SK-N-SH (cell line): ENCODE results near the gene LRSAM1. TPM values are rescaled to one million over a fixed set of nuclear protein-coding genes. Genes with fewer than 3 reads are reported as not detected.

Experiments
- CTCF ChIA-PET: fragments of 300-600, 350-600 bp; formaldehyde crosslinking; extraction: SDS; loops from one replicate; lab custom pipeline; 2021; lab: Yijun Ruan, JAX
- POLR2A ChIA-PET: fragments of 350-600 bp; sonication (Branson Sonifier 250); formaldehyde crosslinking; extraction: SDS; loops from one replicate; lab custom pipeline; 2020; ENCODE audit warnings: antibody characterized with exemption, inconsistent platforms; lab: Yijun Ruan, JAX
- DNase-seq: peaks from one replicate; pipeline ENCODE4 v3.0.0; 2012
- H2AFZ ChIP-seq: fragments of 200-600 bp; sonication (generic); 2 replicates; pipeline ENCODE4 v1.8.1; 2016; ENCODE audit warnings: antibody characterized with exemption, mild to moderate bottlenecking, low read depth
- H3F3A ChIP-seq: fragments of 200-600 bp; sonication (generic); replicated peaks from 2 replicates; pipeline ENCODE3; 2016; ENCODE audit warnings: antibody characterized with exemption, mild to moderate bottlenecking; ENCODE audit not compliant: insufficient read depth
- H3K27ac ChIP-seq, 2 experiments: fragments of 200-500 bp in 1 of 2; fragments of 200-600 bp in 1 of 2; sonication (Bioruptor generic) in 1 of 2; sonication (generic), shearing (Covaris generic) in 1 of 2; 2 replicates each; pipeline versions ENCODE4 v1.5.1 to v1.6.1; 2014 to 2016; ENCODE audit warnings: low read depth in 2 of 2, inconsistent platforms in 1 of 2, low read length in 1 of 2, mild to moderate bottlenecking in 1 of 2, mixed read lengths in 1 of 2
- H3K27me3 ChIP-seq: fragments of 200-600 bp; sonication (generic), shearing (Covaris generic); 2 replicates; pipeline ENCODE4 v1.6.1; 2016; ENCODE audit warnings: mixed run types; ENCODE audit not compliant: insufficient read depth
- H3K36me3 ChIP-seq, 2 experiments: fragments of 200-500 bp in 1 of 2; fragments of 200-600 bp in 1 of 2; sonication (Bioruptor generic) in 1 of 2; sonication (generic) in 1 of 2; replicated peaks in 1 of 2; 2 replicates each; pipeline versions ENCODE3 to v1.5.1; 2014 to 2016; ENCODE audit warnings: low read length in 1 of 2, mild to moderate bottlenecking in 1 of 2; ENCODE audit not compliant: insufficient read depth in 2 of 2, control insufficient read depth in 1 of 2
- H3K4me1 ChIP-seq, 2 experiments: fragments of 200-500 bp in 1 of 2; fragments of 200-600 bp in 1 of 2; sonication (Bioruptor generic) in 1 of 2; sonication (generic), shearing (Covaris generic) in 1 of 2; 2 replicates each; pipeline versions ENCODE4 v1.5.1 to v1.6.1; 2014 to 2016; ENCODE audit warnings: low read depth in 1 of 2, low read length in 1 of 2, mixed run types in 1 of 2; ENCODE audit not compliant: insufficient read depth in 2 of 2, control insufficient read depth in 1 of 2
- H3K4me2 ChIP-seq: fragments of 200-600 bp; sonication (generic), shearing (Covaris generic); 2 replicates; pipeline ENCODE4 v1.6.1; 2017; ENCODE audit warnings: mixed run types
- H3K4me3 ChIP-seq, 2 experiments: fragments of 200-500 bp in 1 of 2; fragments of 200-600 bp in 1 of 2; sonication (Bioruptor generic) in 1 of 2; sonication (generic), shearing (Covaris generic) in 1 of 2; 2 replicates each; pipeline versions ENCODE4 v1.5.1 to v1.8.1; 2014 to 2016; ENCODE audit warnings: low read depth in 2 of 2, inconsistent platforms in 1 of 2, low read length in 1 of 2, mild to moderate bottlenecking in 1 of 2, mixed read lengths in 1 of 2, moderate library complexity in 1 of 2
- H3K79me2 ChIP-seq: fragments of 200-600 bp; sonication (generic); 2 replicates; pipeline ENCODE4 v1.8.1; 2017; ENCODE audit warnings: mild to moderate bottlenecking; ENCODE audit not compliant: insufficient read depth
- H3K9ac ChIP-seq: fragments of 200-600 bp; sonication (generic); 2 replicates; pipeline ENCODE4 v1.6.1; 2017; ENCODE audit warnings: mixed run types
- H3K9me2 ChIP-seq: fragments of 200-600 bp; sonication (generic); 2 replicates; pipeline ENCODE4 v1.6.1; 2017; ENCODE audit warnings: mixed run types
- H3K9me3 ChIP-seq: fragments of 200-600 bp; sonication (generic); 2 replicates; pipeline ENCODE4 v1.6.1; 2017; ENCODE audit warnings: mixed run types, mild to moderate bottlenecking, moderate library complexity
- H4K20me1 ChIP-seq: fragments of 200-600 bp; sonication (generic); 2 replicates; pipeline ENCODE4 v1.6.1; 2017; ENCODE audit warnings: mild to moderate bottlenecking, mixed run types; ENCODE audit not compliant: insufficient read depth
- CHD2 ChIP-seq: fragments of 150-350 bp; IDR thresholded peaks from 2 replicates; pipeline ENCODE4 v1.6.1; 2018; ENCODE audit warnings: low read length; ENCODE audit not compliant: partially characterized antibody
- ELF1 ChIP-seq: IDR thresholded peaks from 2 replicates; pipeline ENCODE4 v1.4.0; 2012
- FOSL2 ChIP-seq: IDR thresholded peaks from 2 replicates; pipeline ENCODE4 v1.4.0; 2012; ENCODE audit warnings: low read depth, mild to moderate bottlenecking, moderate library complexity, borderline replicate concordance
- JUND ChIP-seq: IDR thresholded peaks from 2 replicates; pipeline ENCODE4 v1.4.0; 2012
- PBX3 ChIP-seq: IDR thresholded peaks from 2 replicates; pipeline ENCODE4; 2012
- RAD21 ChIP-seq: IDR thresholded peaks from 2 replicates; pipeline ENCODE4 v1.6.1; 2012; ENCODE audit warnings: mild to moderate bottlenecking, low read length
- RCOR1 ChIP-seq: fragments of 150-350 bp; IDR thresholded peaks from 2 replicates; pipeline ENCODE4 v1.6.1; 2017; ENCODE audit warnings: antibody characterized with exemption, low read length
- TAF1 ChIP-seq: IDR thresholded peaks from 2 replicates; pipeline ENCODE4 v1.6.1; 2012; ENCODE audit warnings: low read depth, mild to moderate bottlenecking, low read length, moderate library complexity, borderline replicate concordance
- YY1 ChIP-seq: IDR thresholded peaks from 2 replicates; pipeline ENCODE4 v1.4.0; 2012; ENCODE audit warnings: low read depth, mild to moderate bottlenecking
- WGBS: methylation state at CpG from one replicate; pipeline ENCODE4 v1.1.6; 2017; ENCODE audit warnings: low lambda C conversion rate; 5-methylcytosine and 5-hydroxymethylcytosine counted together
- polyA plus RNA-seq, 3 experiments: library from polyadenylated mRNA; depleted of rRNA; stranded (reverse); fragments of >200 nt; gene quantifications; 2 replicates each; pipeline ENCODE4 v1.2.3, GENCODE V29; 2012
- TF ChIP-seq, protein P1 (sequence below): IDR thresholded peaks from 2 replicates; pipeline ENCODE4 v1.6.1; 2012; ENCODE audit warnings: mild to moderate bottlenecking, low read depth, low read length, moderate library complexity
- TF ChIP-seq, protein P2 (sequence below): fragments of 200-600 bp; sonication (generic); IDR thresholded peaks from 2 replicates; pipeline ENCODE4 v1.6.1; 2017; ENCODE audit warnings: antibody characterized with exemption, mild to moderate bottlenecking, moderate library complexity

The LRSAM1 gene
- polyA plus RNA-seq, 1 of the 3 experiments (the other 2 are of a cell fraction), result 8.0 TPM

GRCh38 chr9:127430415-127430814 is 20.9 kb upstream of the LRSAM1 start:
- H3K9me3 ChIP-seq, result no peaks in the 10 kb centered on the region
- no peak for DNase-seq
- TF ChIP-seq TAF1 (no peak), ELF1 (no peak)
- TF ChIP-seq, protein P1, sequence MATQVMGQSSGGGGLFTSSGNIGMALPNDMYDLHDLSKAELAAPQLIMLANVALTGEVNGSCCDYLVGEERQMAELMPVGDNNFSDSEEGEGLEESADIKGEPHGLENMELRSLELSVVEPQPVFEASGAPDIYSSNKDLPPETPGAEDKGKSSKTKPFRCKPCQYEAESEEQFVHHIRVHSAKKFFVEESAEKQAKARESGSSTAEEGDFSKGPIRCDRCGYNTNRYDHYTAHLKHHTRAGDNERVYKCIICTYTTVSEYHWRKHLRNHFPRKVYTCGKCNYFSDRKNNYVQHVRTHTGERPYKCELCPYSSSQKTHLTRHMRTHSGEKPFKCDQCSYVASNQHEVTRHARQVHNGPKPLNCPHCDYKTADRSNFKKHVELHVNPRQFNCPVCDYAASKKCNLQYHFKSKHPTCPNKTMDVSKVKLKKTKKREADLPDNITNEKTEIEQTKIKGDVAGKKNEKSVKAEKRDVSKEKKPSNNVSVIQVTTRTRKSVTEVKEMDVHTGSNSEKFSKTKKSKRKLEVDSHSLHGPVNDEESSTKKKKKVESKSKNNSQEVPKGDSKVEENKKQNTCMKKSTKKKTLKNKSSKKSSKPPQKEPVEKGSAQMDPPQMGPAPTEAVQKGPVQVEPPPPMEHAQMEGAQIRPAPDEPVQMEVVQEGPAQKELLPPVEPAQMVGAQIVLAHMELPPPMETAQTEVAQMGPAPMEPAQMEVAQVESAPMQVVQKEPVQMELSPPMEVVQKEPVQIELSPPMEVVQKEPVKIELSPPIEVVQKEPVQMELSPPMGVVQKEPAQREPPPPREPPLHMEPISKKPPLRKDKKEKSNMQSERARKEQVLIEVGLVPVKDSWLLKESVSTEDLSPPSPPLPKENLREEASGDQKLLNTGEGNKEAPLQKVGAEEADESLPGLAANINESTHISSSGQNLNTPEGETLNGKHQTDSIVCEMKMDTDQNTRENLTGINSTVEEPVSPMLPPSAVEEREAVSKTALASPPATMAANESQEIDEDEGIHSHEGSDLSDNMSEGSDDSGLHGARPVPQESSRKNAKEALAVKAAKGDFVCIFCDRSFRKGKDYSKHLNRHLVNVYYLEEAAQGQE, result no peak
- TF ChIP-seq, all 33 proteins: peak for 0
- H2AFZ ChIP-seq, result no peak overlapping the region
- 0 out of 2 replicates have a peak, but pooled peaks cover 11% of the 10 kb centered on the region for H4K20me1 ChIP-seq
- H3F3A ChIP-seq, result no peaks in the 10 kb centered on the region
- H3K36me3 ChIP-seq, result peaks cover 39 to 54% of the 10 kb centered on the region in 2 experiments
- no peak overlapping the region for H3K4me3 ChIP-seq
- CTCF ChIA-PET, result interaction anchor here (0.7 kb wide), 1 partner anchor 33 kb away, joined by 4 read pairs; the partner anchor contains the start of gene SLC2A8
- POLR2A ChIA-PET, result no interaction called here
- no peaks in the 10 kb centered on the region for H3K9me2 ChIP-seq
- no peak overlapping the region for H3K27ac ChIP-seq
- 88% methylated on average over 8 of the region's 8 CpGs for WGBS
- peaks cover 74% of the 10 kb centered on the region for H3K79me2 ChIP-seq
- no peak overlapping the region for H3K9ac ChIP-seq
- H3K27me3 ChIP-seq, result no peaks in the 10 kb centered on the region
- H3K4me1 ChIP-seq, result no peaks in the 10 kb centered on the region
- no peak overlapping the region for H3K4me2 ChIP-seq

GRCh38 chr9:127437497-127438264 is 13.6 kb upstream of the LRSAM1 start:
- H3K4me1 ChIP-seq, result no peaks in the 10 kb centered on the region
- no peak for DNase-seq
- ChIA-PET CTCF (interaction anchor here (1.4 kb wide), 1 partner anchor 14 kb away, joined by 3 read pairs; no protein-coding TSS in a partner anchor), POLR2A (no interaction called here)
- peaks cover 60 to 67% of the 10 kb centered on the region in 2 experiments for H3K36me3 ChIP-seq
- TF ChIP-seq YY1 (no peak), RAD21 (no peak), FOSL2 (no peak), CHD2 (no peak), RCOR1 (no peak), JUND (no peak), PBX3 (no peak)
- TF ChIP-seq, protein P2, sequence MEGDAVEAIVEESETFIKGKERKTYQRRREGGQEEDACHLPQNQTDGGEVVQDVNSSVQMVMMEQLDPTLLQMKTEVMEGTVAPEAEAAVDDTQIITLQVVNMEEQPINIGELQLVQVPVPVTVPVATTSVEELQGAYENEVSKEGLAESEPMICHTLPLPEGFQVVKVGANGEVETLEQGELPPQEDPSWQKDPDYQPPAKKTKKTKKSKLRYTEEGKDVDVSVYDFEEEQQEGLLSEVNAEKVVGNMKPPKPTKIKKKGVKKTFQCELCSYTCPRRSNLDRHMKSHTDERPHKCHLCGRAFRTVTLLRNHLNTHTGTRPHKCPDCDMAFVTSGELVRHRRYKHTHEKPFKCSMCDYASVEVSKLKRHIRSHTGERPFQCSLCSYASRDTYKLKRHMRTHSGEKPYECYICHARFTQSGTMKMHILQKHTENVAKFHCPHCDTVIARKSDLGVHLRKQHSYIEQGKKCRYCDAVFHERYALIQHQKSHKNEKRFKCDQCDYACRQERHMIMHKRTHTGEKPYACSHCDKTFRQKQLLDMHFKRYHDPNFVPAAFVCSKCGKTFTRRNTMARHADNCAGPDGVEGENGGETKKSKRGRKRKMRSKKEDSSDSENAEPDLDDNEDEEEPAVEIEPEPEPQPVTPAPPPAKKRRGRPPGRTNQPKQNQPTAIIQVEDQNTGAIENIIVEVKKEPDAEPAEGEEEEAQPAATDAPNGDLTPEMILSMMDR, result no peak
- H3K27ac ChIP-seq, result no peak overlapping the region
- peaks cover 7% of the 10 kb centered on the region for H3F3A ChIP-seq
- H3K79me2 ChIP-seq, result peaks cover 4% of the 10 kb centered on the region; the same call in 1 of the 2 replicates
- no peak overlapping the region for H3K4me3 ChIP-seq
- WGBS, result 88% methylated on average over 10 of the region's 12 CpGs
- no peak overlapping the region for H3K4me2 ChIP-seq
- H2AFZ ChIP-seq, result no peak overlapping the region
- H4K20me1 ChIP-seq, result 0 out of 2 replicates have a peak, but pooled peaks cover 5% of the 10 kb centered on the region
- no peak overlapping the region for H3K9ac ChIP-seq
- H3K9me3 ChIP-seq, result no peaks in the 10 kb centered on the region
- no peaks in the 10 kb centered on the region for H3K27me3 ChIP-seq
- no peaks in the 10 kb centered on the region for H3K9me2 ChIP-seq
